NB4 (cell line): Measurements from ENCODE around the gene PPARGC1A.

Source experiments
- CTCF ChIP-seq: IDR thresholded peaks from one replicate; pipeline ENCODE4 v1.5.1; 2012; ENCODE audit warnings: low read depth, low read length
- MAX ChIP-seq: IDR thresholded peaks from 2 replicates; pipeline ENCODE4 v1.6.1; 2011; ENCODE audit warnings: low read depth, low read length
- POLR2A ChIP-seq: IDR thresholded peaks from 2 replicates; pipeline ENCODE4 v1.6.1; 2011; ENCODE audit warnings: mild to moderate bottlenecking; ENCODE audit not compliant: insufficient read length; ENCODE audit errors: extremely low read depth

GRCh38 chr4:23934915-23935314, 45.1 kb upstream of the PPARGC1A start:
- no peak for TF ChIP-seq CTCF
- TF ChIP-seq POLR2A, result no peak
- no peak for TF ChIP-seq MAX
